Bone marrow (tissue), 2 donors: ENCODE measurements around the gene TYRP1.
"Not testable (repeated sequence)": the region's sequence is repeated elsewhere in the genome, so short reads cannot be mapped to it uniquely, and the experiment has no call there.

Experiments used
- DNase-seq, 2 donors: peaks; one replicate each; lab custom pipeline; 2025; lab: John Stamatoyannopoulos, UW

TYRP1 gene, protein sequence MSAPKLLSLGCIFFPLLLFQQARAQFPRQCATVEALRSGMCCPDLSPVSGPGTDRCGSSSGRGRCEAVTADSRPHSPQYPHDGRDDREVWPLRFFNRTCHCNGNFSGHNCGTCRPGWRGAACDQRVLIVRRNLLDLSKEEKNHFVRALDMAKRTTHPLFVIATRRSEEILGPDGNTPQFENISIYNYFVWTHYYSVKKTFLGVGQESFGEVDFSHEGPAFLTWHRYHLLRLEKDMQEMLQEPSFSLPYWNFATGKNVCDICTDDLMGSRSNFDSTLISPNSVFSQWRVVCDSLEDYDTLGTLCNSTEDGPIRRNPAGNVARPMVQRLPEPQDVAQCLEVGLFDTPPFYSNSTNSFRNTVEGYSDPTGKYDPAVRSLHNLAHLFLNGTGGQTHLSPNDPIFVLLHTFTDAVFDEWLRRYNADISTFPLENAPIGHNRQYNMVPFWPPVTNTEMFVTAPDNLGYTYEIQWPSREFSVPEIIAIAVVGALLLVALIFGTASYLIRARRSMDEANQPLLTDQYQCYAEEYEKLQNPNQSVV

DNA sequence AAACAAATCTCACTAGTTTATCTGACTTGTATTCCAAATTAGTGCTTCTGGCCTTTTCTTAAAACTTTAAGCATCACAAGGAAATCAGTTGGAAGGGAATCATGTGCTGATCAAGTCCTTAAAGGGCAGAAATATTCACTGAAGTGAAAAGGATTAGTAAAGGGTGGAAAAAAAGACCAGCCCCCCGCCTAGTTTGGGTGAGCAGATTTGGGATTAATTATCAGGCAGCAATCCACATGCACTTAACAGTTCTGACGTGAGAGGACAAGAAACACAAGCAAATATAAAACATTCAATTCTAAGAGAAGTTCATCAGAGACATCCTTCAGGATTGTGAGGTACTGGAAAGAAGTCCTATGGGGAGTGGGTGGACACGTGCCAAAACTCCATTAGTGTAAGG lies at the start of gene TYRP1:
TSS of gene TYRP1 (plus strand) at position 245 of the 400 bp plus-strand sequence. CDS start 612 bp downstream, outside the sequence.
- DNase-seq = no peak

DNA sequence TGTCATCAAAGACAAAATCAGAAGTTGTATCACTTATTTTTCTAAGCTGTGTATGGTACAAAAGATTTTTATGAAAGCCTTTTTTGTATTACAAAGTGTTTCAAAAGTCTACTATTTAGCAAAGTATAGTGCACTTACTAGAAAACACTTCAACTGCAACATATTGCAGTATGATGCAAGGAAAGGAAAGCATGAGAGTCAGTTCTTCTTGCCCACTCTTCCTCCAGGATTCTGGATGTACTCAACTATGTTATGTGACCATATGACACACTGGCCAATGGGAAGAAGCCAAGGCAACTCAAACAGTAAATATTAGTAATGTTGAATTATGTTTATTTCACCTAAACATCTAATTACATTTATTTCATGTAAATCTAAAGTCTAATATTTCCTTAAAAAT lies 49.5 kb upstream of the TYRP1 start:
- no peak for DNase-seq

DNA sequence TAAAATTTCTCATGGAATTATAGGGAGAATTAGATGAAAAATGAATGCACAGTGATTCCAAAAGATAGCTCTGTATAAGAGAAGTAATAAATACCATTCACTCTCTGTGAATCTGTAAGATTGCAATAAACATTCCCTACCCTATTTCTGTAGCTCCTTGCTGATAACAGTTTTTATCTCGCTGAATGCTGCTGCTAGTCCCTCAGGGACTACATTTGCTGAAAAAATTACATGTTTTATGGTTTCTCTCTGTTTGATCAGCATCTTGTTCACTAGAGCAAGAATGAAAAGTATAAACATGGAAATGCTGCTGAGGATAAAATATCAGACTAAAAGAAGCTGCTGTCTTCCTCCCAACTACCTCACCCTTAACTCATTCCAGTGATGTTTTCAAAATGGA lies 44.3 kb upstream of the TYRP1 start:
- no peak for DNase-seq

DNA sequence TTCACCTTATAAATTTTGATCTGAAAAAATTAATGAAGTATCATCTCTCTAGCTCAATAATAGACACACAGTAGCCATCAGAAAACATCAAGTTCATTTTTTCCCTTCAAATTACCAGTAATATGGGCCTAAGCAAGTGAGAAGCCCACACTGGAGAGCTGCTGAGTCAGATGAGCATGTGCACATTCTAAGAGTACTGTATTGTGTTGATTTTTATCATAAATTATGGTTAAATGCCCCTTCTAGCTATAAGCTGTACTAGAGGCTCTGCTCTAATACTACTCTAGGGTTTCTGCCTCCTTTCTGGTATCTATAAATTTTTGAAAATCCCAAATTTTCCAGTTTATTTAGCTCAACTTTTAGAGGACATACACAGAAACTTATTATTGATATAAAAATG lies 42.1 kb upstream of the TYRP1 start:
- no peak for DNase-seq

DNA sequence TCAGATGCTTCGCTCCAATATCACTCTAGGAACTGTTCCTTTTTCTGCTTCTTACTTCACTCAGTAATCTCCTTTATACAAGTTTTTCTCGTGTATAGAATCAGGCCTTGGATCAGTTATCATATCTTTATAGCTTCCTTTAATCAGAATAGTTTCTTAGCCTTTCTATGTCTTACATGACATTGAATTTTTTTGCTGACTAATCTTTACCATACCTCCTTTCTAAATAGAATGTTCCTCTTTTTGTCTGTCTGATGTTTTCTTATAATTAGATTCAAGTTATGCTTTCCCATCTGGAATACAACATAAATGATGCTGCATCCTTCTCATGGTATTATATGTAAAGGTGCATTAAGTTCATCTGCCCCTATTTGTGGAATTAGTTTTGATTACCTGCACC lies 40.2 kb upstream of the TYRP1 start:
- peak in 1 of 2 donors; percentile 40 for DNase-seq

DNA sequence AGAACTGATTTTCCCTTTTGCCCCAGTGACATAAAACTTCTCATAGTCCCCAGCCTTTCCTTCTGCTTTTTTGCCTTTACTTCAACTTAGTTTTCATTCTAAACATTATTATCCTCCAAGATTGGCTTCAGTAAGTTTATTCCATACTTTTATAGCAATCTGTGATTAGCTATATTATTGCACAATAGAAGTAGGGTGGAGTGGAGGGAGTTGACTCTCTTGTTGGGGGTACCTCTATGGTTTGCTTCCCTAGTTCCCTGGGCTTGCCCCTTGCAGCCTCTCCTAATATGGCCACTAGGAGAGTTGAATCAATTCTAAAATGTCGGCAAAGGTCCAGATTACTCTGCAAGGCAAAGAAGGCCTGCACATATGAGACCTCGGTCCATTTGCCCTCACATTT lies 36.4 kb upstream of the TYRP1 start:
- no peak for DNase-seq

DNA sequence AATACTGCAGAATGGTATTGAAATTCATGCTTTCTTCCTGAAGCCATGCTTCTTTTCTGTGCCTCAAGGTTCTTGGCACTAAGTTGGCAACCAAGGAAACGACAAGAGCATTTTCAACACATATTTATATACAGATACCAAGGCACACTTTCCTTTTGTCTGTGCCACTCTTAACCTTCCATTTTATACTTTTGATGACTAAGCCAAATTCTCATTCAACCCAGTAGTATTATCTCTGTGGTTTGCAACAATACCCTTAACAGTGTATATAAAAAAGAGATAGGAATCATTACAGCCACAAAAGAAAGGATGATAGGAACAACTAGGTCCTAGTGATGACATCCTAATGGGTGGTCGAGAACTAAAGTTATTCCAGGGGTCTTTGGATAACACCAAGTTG lies 36.0 kb upstream of the TYRP1 start:
- no peak for DNase-seq

DNA sequence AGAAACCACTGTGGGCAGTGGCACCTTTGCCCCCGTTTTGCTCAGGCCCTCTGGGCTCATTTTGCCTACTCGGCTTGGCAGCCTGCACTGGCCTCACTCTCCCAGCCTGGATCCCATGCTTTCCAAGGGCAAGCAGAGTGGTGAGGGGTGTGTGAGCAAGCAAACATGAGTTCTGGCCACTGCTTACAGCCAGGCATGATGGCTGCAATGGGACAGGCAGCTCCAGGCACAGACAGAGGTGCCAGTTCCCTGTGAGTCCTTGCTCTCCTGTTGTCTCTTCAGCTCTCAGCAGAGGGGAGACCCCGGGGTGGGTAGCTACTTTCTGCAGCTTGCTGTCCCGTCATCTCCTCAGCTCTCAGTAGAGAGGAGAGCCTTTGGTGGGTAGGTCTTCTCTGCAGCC lies 35.2 kb upstream of the TYRP1 start:
- DNase-seq = no peak

DNA sequence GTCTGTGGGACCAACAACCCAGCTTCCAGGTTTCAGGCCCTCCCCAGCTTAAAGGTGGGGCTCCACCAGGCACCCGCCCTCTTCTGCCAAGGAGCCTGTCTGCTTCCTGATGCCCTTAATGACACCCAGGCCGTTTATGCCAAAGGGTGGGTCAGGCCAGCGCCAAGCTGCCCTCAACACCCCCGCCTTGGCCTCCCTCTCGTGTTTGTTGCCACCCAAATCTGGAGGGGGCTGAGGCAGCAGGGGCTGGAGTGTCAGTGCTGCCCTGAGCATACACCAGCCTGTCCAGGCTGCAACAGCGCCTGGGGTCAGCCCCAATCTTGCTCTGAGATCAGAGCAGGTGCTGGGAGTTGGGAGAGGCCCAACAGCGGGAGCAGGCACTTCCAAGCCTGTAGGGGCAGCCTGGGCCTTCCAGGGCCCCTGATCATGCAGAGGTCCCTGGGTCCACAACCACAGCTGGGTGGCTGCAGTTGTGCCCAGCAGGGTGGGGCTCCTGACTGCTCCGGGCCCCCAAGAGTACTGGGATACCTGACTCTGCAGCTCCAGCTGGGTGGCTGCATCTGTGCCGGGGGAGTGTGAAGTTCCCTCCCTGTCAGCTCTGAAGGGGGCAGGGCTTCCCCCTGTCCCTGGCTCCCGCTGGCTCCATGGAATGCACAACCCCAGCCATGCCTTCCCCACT lies 34.5 kb upstream of the TYRP1 start:
- DNase-seq = no peak

DNA sequence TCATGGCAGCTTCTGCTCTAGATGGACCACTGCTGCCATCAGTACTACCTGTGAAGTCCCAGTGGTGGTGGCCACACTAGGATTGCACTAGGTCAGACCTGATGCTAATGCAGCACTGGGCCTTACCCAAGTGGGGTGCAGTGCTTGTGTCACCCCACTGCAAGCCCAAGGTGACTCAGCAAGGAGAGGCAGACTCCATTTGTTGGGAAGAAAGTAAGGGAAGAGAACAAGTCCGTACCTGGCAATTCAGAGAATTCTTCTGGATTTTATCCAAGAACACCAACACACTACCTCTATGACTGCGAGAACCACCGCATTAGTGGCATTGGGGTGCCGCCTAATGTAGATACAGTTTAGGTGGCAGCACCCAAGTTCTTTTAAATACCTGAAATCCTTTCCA lies 34.0 kb upstream of the TYRP1 start:
- no peak for DNase-seq

DNA sequence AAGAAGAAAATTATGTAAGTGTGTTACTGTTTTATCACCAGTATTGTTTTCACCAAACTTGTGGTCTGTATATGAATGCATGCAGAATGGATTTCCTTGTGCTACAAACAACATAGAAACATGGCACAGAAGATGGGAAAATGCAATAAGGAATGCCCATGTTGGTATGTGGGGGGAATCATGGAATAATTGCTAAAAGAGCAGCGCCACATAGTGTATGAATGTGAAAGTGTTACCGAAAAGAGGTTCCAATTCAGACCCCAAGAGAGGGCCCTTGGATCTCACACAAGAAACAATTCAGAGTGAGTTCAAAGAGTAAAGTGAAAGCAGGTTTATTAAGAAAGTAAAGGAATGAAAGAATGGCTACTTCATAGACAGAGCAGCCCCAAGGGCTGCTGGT lies 26.4 kb upstream of the TYRP1 start:
- DNase-seq = no peak

DNA sequence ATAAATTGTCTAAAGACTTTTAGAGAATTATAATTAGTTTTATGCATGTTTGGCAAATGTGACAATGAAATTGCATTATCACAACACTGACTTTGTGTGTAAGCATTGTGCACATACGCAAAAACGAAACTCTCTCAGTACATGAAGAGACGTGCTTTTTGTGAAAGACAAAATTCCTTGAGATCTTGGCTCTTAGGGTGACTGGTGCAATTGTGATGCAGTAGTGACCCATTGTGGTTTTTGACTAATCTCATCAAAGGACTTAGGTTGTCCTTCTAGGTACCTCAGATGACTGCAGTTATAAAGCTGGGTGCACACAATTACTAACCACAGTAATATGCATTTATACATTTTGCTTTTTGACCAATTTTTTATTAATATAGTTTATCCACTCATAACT lies 25.3 kb upstream of the TYRP1 start:
- DNase-seq = no peak

DNA sequence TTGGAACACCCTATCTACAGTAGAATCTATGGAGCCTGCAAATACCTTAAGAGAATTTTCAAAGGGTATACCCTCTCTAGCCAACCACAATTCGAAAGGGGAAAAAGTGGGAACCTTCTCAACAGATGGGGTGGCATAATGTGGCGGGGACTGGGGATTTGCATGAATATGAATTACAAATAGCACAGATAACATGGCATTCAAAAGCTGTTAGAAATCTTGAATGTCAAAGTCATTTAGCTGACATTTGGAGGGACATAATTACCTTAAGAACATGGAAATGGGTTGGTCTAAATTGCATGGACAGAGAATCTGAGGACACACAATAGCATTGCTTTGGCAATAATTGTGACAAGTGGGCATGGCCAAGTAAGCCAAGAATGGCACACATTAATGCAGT lies 23.2 kb upstream of the TYRP1 start:
- DNase-seq = no peak

DNA sequence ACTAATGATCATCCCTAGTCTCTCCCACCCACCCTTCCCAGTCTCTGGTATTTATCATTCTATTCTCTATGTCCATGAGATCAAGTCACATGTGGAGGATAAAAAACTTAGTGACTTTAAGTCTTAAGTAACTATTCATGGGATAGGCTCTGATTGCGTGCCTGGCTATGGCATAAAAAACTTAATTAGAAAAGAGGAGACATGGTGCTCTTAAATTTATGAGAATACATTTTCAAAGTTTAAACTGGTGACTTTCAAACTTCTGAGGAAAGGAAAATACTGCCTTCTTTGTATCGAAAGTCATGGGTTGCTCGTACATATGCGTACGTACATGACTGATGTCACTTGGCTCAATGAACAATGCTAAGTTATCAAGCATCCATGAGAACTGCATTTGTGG lies 18.2 kb upstream of the TYRP1 start:
- no peak for DNase-seq

DNA sequence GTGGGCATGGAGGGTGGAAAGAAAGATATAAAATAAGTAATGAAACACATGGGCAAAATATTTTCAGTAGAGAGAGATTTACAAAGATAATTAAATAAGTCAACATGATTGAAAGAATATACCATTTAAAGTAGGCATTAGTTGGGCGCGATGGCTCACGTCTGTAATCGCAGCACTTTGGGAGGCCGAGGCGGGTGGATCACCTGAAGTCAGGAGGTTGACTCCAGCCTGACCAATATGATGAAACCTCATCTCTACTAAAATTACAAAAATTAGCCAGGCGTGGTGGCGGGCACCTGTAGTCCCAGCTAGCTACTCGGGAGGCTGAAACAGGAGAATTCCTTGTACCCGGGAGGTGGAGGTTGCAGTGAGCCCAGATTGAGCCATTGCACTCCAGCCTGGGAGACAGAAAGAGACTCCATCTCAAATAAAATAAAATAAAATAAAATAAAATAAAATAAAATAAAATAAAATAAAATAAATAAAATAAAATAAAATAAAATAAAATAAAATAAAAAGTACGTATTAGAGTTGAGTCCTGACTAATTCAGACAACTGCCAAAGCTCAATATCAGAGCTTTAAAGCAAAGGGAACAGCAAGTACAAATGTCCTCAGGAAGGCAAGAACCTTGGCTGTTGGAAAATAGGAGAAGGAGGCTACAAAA lies 15.6 kb upstream of the TYRP1 start:
- not testable (repeated sequence) for DNase-seq

DNA sequence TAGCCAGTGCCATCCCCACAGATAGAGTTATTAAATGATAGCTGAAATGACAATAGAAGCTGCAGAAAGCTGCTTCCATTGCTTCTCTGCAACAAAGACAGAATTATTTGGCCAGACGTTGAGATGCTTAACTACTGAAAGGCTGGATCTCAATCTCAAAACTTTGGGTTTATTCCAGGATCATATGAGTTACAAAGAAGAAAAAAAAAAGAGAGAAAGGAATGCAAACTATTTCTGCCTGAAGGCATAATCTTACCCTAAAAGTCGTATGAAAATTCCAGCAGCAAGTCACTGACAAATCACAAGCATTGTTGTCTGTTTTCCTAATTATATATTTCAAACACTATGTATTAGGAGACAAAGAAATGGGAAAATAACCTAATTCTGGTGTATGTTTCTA lies 12.8 kb upstream of the TYRP1 start:
- DNase-seq = no peak

DNA sequence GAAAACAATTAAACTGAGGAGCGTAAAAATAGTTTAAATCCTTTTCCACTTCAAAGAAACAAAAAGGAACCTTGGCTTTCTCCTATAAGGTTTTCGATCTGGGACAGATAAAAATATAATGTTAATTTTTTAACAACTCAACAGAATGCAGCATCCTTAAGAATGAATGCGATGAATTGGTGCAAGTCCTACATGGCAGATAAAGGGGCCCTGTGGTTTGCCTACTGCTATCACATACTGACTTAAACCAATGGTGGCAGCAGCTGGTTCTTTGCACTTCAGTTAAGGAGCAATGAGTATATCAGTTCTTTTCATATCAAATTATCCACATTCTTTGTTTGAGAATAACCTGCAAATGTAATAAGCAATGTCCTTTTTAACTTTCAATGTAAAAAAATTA lies 12.4 kb upstream of the TYRP1 start:
- DNase-seq = no peak

DNA sequence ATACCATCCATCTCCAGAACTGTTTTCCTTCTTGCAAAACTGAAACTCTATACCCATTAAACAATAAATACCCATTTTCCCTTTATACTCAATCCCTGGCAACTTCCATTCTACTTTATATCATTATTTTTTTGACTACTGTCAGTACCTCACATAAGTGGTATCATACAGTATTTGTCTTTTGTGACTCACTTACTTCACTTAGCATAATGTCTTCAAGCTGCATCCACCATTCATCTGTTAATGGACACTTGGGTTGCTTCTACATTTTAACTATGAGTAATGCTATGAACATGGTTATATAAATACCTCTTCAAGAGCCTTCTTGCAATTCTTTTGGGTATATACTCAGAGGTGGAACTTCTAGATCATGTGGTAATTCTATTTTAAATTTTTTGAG lies 11.6 kb upstream of the TYRP1 start:
- no peak for DNase-seq

DNA sequence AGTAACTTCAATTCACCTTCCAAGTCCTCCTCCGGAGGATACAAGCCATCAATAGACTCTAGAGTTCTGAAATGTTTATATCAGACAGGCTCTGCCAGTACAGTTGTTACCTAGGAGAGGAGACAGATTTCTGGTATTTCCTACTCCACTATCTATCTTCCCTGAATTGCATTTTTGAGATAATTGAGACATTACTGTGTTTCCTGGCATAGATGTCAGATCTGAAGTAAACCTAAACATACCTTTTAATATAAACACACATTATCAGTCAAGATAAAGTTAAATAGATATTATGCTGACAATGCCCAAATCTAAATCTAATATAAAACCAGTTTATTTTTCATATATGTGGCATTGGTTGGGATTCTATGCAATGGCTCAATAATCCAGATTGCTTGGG lies 8.2 kb upstream of the TYRP1 start:
- no peak for DNase-seq

DNA sequence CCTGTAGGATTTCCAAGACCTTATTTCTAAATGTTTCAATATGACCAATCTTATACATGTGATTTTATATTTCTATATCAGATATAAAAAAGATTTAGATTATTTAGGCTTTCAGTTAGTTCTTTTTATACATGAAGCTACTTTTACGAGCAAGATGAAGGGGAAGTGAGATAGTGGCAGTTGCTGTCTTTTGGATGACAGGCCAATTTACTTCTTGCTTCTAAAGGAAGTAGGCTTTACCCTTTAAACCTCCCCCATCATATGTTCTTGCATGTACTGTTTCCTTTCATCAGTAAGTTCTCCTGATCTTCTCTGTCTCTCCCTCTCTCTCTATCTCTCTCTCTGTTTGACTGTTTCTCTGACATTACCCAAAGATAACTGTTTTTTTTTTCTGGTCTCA lies 4.0 kb upstream of the TYRP1 start:
- peak in 1 of 2 donors; percentile 45 for DNase-seq

DNA sequence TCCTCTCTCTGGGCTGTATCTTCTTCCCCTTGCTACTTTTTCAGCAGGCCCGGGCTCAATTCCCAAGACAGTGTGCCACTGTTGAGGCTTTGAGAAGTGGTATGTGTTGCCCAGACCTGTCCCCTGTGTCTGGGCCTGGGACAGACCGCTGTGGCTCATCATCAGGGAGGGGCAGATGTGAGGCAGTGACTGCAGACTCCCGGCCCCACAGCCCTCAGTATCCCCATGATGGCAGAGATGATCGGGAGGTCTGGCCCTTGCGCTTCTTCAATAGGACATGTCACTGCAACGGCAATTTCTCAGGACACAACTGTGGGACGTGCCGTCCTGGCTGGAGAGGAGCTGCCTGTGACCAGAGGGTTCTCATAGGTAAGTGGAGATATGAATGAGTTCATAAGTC lies 828 bp downstream of the TYRP1 start:
- DNase-seq = no peak

DNA sequence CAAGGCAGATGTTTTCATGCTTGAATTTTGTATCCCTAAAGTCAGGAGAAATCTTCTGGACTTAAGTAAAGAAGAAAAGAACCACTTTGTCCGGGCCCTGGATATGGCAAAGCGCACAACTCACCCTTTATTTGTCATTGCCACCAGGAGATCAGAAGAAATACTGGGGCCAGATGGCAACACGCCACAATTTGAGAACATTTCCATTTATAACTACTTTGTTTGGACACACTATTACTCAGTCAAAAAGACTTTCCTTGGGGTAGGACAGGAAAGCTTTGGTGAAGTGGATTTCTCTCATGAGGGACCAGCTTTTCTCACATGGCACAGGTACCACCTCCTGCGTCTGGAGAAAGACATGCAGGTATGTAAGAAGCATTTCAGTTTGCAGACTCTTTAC lies 2.3 kb downstream of the TYRP1 start:
- DNase-seq = no peak
